ENCODE measurements around the gene RBM26.
"Not testable (repeated sequence)": the region's sequence is repeated elsewhere in the genome, so short reads cannot be mapped to it uniquely, and the experiment has no call there.

The RBM26 gene

DNA sequence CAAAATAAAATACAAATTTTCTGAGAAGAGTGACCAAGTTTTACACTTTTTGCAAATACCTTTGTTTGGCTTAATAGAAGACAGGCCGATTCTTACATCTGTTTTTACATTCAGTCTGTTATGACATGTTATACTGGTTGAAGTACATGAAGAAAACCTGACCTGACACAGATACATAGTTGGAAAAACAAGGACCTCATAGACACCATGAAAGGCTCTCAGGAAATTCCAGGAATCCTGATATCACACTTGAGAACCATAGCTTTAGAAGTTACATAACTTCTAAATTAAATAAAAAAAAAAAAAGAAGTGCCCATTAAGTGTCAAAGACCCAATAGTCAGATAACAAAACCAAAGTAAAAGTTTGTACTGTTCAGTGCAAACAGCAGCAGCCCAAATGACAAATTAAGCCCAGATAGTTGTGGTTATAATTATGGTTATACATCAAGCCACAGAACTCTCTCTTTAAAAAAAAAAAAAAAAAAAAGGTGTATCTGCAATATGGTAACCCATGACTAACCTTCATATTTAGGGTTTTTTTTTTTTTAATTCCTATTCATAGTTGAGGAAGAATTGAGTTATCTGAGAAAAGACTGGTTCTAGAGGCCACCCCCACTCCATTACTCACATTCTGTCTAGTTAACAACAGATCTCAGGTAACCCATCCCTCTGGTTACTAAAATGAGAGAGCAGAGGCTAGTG is 19.8 kb downstream of the RBM26 start:
- no peak for DNase-seq (ENCODE audit: low read depth)

DNA sequence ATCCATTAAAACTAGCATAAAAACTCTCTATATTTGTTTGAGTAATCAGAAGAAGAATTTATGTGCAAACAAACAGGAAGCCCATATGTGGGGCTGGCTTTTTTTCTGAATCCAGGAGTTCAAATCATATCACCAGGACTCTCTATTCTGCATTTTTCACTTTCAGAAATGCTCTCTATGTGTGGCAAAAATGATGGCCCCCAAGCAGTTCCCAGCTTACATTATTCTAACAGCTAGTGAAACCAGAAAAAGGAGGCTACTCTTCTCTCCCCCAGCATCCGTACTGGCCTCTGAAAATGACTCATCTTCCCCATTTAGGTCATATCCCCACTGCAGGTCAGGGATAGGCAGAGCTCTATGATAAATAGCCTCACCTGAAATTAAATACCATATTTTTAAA is 20.4 kb downstream of the RBM26 start:
- no peak for DNase-seq (ENCODE audit: low read depth)

DNA sequence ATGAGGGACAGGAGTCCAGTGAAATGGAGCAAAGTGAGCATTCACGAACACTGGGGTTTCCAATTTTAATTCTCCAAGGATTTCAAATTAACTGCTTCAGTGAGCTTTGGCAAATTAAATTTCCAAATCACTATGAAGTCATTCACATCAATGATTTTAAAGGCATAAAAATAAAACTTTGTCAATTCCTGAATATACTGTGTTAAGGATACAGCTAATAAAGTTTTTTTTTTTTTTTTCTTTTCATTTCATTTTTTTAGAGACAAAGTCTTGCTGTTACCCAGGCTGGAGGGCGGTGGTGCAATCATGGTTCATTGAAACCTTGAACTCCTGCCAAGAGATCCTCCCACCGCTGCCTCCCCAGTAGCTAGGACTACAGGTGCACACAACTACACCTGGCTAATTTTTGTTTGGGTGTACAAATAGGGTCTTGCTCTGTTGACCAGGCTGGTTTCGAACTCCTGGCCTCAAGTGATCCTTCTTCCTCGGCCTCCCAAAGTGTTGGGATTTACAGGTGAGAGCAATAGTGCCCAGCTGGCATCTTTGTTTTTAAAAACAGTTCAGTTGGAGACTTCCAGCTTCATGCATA is 21.9 kb downstream of the RBM26 start:
- DNase-seq (ENCODE audit: low read depth): no peak

DNA sequence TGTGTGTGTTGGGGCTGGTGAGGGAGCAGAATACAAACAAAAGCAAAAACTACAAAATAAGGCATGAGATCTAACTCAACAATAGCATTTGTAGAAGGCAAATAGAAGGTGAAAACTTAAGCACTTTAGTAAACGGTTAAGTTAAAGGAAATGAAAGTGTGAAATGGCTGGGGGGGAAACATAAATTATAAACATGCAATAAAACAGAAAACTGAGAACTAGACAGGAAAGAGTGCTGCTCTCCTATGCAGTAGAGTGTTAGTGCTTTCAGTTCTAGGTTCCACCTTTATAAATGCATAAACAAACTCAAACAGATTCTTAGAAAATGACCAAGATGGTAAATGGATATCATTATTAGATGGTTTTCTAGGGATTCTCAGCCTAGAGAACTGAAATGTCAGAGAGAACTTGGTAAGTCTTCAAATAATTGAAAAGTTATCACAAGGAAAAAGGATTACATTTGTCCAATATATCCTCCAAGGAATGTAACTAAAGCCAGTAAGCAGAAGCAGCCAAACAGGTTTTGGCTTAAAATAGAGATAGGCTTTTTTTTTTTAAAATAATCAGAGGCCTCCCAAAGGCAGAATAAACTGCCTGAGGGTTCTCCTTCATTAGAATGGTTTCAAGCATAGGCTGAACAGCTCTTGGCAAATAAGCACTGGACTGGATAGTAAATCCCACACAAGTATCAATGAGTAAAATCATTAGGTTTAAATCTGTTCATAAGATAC is 23.3 kb downstream of the RBM26 start:
- no peak for DNase-seq (ENCODE audit: low read depth)

GRCh38 chr13:79380997-79381396 is 25.1 kb downstream of the RBM26 start:
- DNase-seq (ENCODE audit: low read depth): no peak

GRCh38 chr13:79379274-79379673 is 26.8 kb downstream of the RBM26 start:
- DNase-seq (ENCODE audit: low read depth): no peak

DNA sequence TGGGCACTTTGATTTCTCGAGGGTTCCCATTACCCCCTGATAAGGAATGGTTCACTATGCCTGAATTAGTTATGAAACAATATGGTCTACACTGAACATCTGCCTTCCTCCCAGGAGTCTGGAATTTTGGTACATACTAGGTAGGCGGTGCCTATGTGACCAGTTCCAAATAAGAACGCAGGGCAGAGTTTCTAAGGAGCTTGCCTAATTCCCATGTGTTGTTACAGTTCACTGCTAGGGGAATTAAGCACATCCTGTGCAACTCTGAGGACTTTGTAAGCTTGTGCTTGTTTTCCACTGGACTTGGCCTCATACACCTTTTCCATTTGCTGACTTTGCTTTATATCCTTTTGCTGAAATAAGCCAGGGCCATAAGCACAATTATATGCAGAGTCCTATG is 29.2 kb downstream of the RBM26 start:
- DNase-seq (ENCODE audit: low read depth): no peak

DNA sequence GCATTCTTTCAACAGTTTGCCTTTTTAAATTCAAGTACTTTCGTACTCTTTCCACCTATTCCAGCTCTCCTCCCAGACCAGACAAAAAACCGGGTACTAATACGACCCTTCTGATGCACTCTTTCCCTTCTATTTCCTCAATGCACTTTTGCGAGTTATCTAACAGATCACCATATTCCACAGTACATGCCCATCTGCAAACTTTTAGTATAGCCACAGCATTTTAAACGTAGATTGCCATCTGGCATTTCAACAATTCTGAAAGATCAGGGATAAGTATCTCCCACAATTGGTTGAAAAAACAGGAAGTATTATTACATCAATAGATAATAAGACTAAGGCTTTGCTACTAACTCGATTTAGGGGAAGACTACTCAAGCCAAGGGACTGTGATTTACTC is 31.5 kb downstream of the RBM26 start:
- no peak for DNase-seq (ENCODE audit: low read depth)

- no peak for DNase-seq (ENCODE audit: low read depth)
These were observed 32.1 kb downstream of the RBM26 start for GRCh38 chr13:79373916-79374315.

DNA sequence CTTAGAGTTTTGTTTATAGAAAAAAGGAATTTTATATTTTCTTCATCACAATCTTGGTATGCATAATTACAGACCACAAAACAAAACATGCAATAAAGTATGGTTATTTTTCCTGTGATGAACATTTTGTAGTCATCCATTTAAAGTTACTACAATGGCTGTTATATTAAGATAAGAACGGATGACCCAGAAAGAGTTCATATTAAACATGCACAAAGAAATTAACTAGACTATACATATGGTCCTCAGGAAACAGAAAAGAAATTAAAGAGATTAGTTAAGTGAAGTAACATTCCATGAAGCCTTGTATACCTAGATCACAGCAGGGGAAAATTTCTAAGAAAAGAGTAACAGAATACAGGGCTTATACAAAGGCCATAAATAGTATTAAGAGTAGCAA is 36.8 kb downstream of the RBM26 start:
- no peak for DNase-seq (ENCODE audit: low read depth)

DNA sequence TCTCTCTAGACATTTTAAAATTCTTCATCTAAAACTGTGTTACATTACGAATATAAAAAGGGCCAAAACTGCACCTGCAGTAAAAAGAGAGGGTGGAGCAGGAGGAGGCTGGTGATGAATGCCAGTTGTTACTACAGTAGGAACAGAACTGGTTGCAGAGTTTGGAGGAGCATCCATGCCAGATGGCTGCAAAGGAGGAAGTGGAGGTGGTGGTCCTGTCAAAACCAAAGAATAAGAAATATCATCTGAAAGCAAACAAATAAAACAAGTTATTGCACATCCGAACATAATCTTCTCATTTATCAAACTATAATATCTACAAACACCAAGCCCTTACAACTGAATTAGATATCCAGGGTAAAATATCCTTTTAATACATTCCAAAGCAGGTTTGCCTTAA is 40.1 kb downstream of the RBM26 start:
- DNase-seq (ENCODE audit: low read depth): no peak

DNA sequence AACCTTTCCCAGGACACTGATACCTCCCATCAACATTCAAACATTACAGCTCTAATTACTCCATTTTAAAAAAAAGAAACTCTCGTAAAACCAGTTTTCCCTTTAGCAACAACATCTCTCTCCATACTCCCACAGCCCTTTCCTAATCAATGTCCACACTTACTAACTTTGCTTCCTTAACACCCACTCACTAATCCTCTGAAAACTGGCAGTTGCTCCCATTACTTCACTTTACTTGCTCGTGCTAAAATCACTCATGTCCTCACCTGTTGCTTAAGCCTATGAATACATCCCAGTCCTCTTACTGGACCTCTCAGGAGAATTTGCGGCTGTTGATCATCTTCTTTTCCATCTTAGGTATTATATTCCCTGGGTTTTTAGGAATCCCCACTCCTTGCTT is 44.8 kb downstream of the RBM26 start:
- DNase-seq (ENCODE audit: low read depth): no peak

- DNase-seq (ENCODE audit: low read depth): no peak
These were observed 46.0 kb downstream of the RBM26 start for GRCh38 chr13:79360095-79360494.

DNA sequence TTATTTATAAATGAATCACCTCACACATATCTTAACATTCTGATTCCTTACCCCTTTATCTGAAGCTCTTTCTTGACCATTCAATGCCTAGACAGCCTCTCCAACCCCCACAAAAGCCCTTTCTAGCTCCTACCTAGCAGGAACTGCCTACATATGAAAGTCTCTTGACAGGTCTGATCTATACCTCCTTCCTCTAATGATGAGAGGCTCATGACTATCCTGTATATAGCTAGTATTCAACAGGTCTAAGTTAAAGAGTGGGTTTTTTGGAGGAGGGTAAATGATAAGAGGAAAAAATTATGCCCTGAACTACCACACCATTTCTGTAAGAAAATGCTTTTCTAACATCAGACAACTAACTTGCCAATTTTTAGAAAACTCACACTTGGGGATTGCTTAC is 47.0 kb downstream of the RBM26 start:
- DNase-seq (ENCODE audit: low read depth): no peak

DNA sequence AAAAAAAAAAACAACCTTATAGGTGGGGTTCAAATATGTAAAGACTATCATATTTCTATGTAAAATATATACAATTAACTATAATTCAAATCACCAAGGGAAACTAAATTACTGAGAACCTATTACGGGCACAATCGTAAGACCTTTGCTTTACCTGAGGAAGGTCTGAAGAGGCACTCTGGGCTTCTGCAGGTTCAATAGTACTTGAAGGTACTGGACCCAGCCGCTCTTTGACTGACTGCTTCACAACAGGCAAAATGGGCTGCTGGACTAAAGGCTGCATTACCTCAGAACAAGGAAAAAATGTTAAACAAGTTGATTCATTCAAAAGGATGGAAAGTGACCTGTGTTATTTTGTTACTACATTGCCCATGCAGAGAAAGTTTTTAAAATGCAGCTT is 51.8 kb downstream of the RBM26 start:
- no peak for DNase-seq (ENCODE audit: low read depth)

DNA sequence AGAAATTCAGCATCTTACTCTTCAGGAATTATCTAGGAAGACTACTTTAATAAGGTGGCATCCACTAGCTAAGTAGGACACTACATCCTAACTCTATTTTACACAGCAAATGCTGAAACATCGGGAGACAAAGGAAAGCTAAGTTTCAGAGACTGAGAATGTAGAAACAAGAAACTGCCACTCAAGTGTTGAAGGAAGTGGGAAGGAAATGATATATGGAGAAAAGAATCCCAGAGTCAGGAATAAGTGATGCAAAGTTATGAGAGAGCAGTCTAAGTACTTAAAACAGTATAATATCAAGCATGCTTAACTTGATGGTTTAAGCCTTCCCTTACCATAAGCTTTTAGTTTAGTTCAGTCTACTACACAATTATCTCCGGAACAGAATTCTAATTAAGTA is 52.4 kb downstream of the RBM26 start:
- DNase-seq (ENCODE audit: low read depth): no peak

DNA sequence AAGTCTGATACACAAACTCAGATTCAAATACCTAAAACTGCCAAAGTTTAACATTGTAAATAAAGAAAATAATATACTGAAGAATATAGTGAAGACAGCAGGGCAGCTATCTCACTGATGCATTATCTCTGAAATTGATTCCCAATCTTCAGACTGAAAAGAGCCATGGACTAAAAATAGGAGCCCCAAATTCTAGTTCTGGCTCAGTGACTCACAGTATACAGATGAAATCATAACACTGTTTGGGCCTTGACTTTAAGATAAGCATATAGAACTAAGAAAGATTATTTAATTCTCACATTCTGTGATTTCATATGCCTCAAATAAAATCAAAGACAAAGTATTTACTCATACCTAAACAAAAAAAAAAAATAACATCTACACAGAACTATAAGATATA is 53.9 kb downstream of the RBM26 start:
- DNase-seq (ENCODE audit: low read depth): no peak

GRCh38 chr13:79349608-79350007 is 56.4 kb downstream of the RBM26 start:
- not testable (repeated sequence) for DNase-seq (ENCODE audit: low read depth)

DNA sequence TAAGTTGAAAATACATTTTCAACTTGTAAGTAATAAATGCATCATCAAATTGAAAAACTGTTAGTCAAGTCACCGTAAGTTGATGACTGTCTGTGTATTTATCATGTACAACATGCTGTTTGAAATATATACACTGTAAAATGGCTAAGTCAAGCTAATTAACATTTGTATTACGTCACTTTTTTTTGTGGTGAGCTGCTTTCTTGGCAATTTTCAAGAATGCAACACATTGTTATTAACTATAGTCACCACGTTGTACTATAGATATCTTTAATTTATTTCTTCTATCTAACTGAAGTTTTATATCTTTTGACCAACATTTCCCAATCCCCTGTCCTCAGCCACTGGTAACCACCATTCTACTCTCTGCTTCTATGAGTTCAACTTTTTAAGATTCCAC is 57.0 kb downstream of the RBM26 start:
- no peak for DNase-seq (ENCODE audit: low read depth)

DNA sequence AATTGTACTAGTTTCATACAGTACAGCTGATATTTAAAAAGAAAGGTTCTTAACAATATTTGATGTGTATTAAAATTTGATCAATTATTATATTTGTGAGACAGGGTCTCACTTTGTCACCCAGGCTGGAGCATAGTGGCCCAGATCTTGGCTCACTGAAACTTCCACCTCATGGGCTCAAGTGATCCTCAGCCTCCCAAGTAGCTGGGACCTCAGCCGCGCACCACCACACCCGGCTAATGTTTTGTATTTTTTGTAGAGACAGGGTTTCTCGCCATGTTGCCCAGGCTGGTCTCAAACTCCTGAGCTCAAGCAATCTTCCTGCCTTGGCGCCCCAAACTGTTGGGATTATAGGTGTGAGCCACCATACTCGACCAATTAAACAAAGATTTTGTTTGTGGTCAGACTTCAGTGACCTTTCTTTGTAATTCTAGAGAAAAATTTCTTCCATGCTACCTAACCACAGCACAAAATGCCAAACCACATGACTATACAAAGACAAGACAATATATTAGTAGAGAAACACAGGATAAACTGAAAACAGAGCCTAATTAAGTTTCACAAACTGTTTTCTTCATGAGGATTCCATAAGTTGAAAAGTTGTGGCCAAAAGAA is 59.6 kb downstream of the RBM26 start:
- no peak for DNase-seq (ENCODE audit: low read depth)

- DNase-seq (ENCODE audit: low read depth): no peak
These were observed 64.9 kb downstream of the RBM26 start for GRCh38 chr13:79341202-79341601.

DNA sequence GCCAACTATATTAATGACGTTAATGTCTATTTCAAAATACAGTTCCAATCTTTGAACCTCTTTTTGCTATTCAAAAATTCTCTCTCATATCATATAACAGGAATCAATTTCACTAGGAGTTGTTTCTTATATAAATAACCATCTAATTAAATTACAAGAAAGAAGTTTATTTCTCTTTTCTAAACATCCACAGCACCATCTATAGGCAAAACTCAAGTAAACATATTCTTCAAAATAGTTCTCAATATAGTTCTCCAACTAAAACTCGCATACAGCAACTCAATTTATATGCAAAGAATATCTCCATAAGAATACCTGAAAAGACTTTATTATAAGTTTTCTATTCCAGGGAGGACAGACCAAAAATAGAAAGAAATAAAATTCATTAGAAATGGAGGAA is 65.6 kb downstream of the RBM26 start:
- DNase-seq (ENCODE audit: low read depth): no peak

- DNase-seq (ENCODE audit: low read depth): no peak
These were observed 67.7 kb downstream of the RBM26 start for GRCh38 chr13:79338343-79338742.

Measured in GM04503 (cell line).